Measurements from ENCODE around the gene DDB1. TPM values are rescaled to one million over a fixed set of nuclear protein-coding genes. Genes with fewer than 3 reads are reported as not detected.
A peak's percentile ranks its signal among the peaks of the same experiment; 100 is the strongest.

DDB1 gene
- total and polyA plus RNA-seq, 2 of the 13 experiments (the other 11 are each of a cell fraction or from before 2014, with no cell fraction given): 217 to 266 TPM

DNA sequence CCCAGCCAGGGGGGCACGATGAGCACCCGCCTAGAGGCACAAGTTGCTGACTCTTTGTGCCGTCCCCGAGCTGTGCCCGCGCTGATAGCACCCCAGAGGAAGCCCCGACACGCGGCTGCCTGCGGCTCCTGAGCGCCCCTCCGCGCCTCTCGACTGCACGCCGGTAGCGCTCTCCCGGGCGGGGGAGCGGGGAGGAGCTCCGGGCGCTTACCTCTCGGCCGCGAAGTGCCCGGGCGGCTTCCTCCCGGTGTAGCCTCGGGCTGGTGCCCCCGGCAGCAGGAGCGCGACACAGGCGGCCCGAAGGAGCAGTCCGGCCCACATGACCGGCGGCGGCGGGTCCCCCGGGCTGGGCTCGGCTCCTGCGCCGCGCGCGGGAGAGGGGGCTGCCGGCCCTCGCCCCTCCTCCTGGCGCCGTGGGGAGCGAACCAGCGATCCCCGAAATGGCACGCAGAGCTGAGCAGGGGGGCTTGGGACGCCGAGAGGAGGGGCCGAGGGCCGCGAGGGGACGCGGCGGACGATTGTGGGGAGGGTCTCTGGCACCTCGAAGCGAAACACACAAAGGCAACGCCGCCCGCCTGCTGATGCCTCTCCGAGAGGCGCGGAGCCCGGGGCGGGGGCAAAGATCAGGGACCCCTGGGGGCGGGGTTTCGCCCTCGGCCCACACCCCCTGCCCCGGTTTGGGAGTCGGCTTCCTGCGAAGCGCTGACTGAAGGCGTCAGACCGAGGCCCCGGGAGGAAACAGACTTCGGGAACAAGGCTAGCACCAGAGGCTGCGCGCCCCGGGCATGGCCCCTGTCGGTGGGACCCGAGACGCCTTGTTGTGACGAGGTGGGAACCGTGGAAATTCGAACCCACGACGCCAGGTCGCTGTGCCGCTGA lies 37.9 kb downstream of the DDB1 start, which contains the start of gene VWCE (continued):
- TF ChIP-seq ZBTB4 (CRISPR knock-in tag; IDR thresholded peaks at IDR 0.05; ENCODE audit: borderline replicate concordance) (no peak; the same call in 1 of the 2 replicates), ZNF547 (CRISPR knock-in tag; IDR thresholded peaks at IDR 0.05) (peak; percentile 77), DZIP1 (CRISPR knock-in tag; IDR thresholded peaks at IDR 0.05) (no peak), NFKBIZ (CRISPR knock-in tag; IDR thresholded peaks at IDR 0.05) (no peak; the same call in 1 of the 2 replicates), ZNF484 (CRISPR knock-in tag; IDR thresholded peaks at IDR 0.05; ENCODE audit: borderline replicate concordance, low read depth) (no peak), LBX2 (CRISPR knock-in tag; IDR thresholded peaks at IDR 0.05; ENCODE audit: borderline replicate concordance) (peak; percentile 39; the same call in 1 of the 2 replicates), ZNF280D (CRISPR knock-in tag; IDR thresholded peaks at IDR 0.05) (no peak), KAT7 (CRISPR knock-in tag; IDR thresholded peaks at IDR 0.05; ENCODE audit: borderline replicate concordance) (no peak), CBX1 (IDR thresholded peaks at IDR 0.05; ENCODE audit: low read depth) (peak; percentile 72), SRY (CRISPR knock-in tag; IDR thresholded peaks at IDR 0.05) (0 out of 2 replicates have a peak, but pooled peaks have one; percentile 37), MED1 (CRISPR knock-in tag; IDR thresholded peaks at IDR 0.05) (peak; percentile 37), ESRRA (CRISPR knock-in tag; IDR thresholded peaks at IDR 0.05; ENCODE audit: low read depth) (peak; percentile 25; the same call in 1 of the 2 replicates), ZNF33A (CRISPR knock-in tag; IDR thresholded peaks at IDR 0.05; ENCODE audit: borderline replicate concordance) (no peak), FOXK2 (IDR thresholded peaks at IDR 0.05) (no peak)
- TF ChIP-seq, protein P1, sequence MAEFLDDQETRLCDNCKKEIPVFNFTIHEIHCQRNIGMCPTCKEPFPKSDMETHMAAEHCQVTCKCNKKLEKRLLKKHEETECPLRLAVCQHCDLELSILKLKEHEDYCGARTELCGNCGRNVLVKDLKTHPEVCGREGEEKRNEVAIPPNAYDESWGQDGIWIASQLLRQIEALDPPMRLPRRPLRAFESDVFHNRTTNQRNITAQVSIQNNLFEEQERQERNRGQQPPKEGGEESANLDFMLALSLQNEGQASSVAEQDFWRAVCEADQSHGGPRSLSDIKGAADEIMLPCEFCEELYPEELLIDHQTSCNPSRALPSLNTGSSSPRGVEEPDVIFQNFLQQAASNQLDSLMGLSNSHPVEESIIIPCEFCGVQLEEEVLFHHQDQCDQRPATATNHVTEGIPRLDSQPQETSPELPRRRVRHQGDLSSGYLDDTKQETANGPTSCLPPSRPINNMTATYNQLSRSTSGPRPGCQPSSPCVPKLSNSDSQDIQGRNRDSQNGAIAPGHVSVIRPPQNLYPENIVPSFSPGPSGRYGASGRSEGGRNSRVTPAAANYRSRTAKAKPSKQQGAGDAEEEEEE (CRISPR knock-in tag; IDR thresholded peaks at IDR 0.05; ENCODE audit: borderline replicate concordance): no peak
- TF ChIP-seq, protein P2, sequence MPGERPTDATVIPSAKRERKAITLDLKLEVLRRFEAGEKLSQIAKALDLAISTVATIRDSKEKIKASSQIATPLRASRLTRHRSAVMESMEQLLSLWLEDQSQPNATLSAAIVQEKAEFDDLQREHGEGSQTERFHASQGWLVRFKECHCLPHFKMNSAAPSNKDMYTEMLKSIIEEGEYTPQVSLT (CRISPR knock-in tag; IDR thresholded peaks at IDR 0.05; ENCODE audit: borderline replicate concordance, low read depth): peak; percentile 85
